H9 (cell line): Measurements from ENCODE around the gene NFIX. TPM values are rescaled to one million over a fixed set of nuclear protein-coding genes. Genes with fewer than 3 reads are reported as not detected.

ENCODE experiments used
- DNase-seq: peaks from one replicate; pipeline ENCODE4 v3.0.0-alpha.2; 2017
- H2AFZ ChIP-seq: one replicate; pipeline ENCODE4 v1.6.1; 2013; ENCODE audit warnings: mild to moderate bottlenecking, low read length, control low read depth, moderate library complexity
- H2AK5ac ChIP-seq: 2 replicates; pipeline ENCODE4 v1.6.1; 2013; ENCODE audit warnings: low read length, control low read depth, mixed read lengths; ENCODE audit not compliant: insufficient read length
- H2BK120ac ChIP-seq: one replicate; pipeline ENCODE4 v1.6.1; 2013; ENCODE audit warnings: low read depth, mild to moderate bottlenecking, low read length, control low read depth, inconsistent platforms; ENCODE audit not compliant: poor library complexity, severe bottlenecking
- H2BK12ac ChIP-seq: 2 replicates; pipeline ENCODE4 v1.6.1; 2013; ENCODE audit warnings: low read length, control low read depth, mixed read lengths, low read depth; ENCODE audit not compliant: insufficient read length
- H2BK15ac ChIP-seq: 2 replicates; pipeline ENCODE4 v1.6.1; 2013; ENCODE audit warnings: low read depth, low read length, control low read depth
- H2BK20ac ChIP-seq: one replicate; pipeline ENCODE4 v1.6.1; 2013; ENCODE audit warnings: low read depth, mild to moderate bottlenecking, low read length, control low read depth, inconsistent platforms; ENCODE audit not compliant: poor library complexity, severe bottlenecking
- H2BK5ac ChIP-seq: 2 replicates; pipeline ENCODE4 v1.6.1; 2013; ENCODE audit warnings: low read length, control low read depth, mixed read lengths; ENCODE audit not compliant: insufficient read length
- H3K14ac ChIP-seq: 2 replicates; pipeline ENCODE4 v1.6.1; 2013; ENCODE audit warnings: low read length, control low read depth; ENCODE audit not compliant: insufficient read depth
- H3K18ac ChIP-seq: 2 replicates; pipeline ENCODE4 v1.6.1; 2013; ENCODE audit warnings: low read depth, mild to moderate bottlenecking, mixed read lengths, low read length, control low read depth; ENCODE audit not compliant: insufficient read length
- H3K23ac ChIP-seq: 2 replicates; pipeline ENCODE4 v1.6.1; 2013; ENCODE audit warnings: low read length, control low read depth, mixed read lengths, low read depth; ENCODE audit not compliant: insufficient read length
- H3K23me2 ChIP-seq: 2 replicates; pipeline ENCODE4 v1.6.1; 2013; ENCODE audit warnings: low read depth, mild to moderate bottlenecking, mixed read lengths, low read length, control low read depth; ENCODE audit not compliant: insufficient read length, poor library complexity, severe bottlenecking
- H3K27ac ChIP-seq: 2 replicates; pipeline ENCODE4 v1.5.1; 2013; ENCODE audit warnings: low read length, control low read depth, mixed read lengths, low read depth; ENCODE audit not compliant: insufficient read length
- H3K27me3 ChIP-seq: 2 replicates; pipeline ENCODE4 v1.6.1; 2013; ENCODE audit warnings: low read length, control low read depth, inconsistent platforms; ENCODE audit not compliant: insufficient read depth
- H3K4ac ChIP-seq: 2 replicates; pipeline ENCODE4 v1.6.1; 2013; ENCODE audit warnings: low read depth, mild to moderate bottlenecking, control low read depth, inconsistent platforms, low read length, moderate library complexity
- H3K4me1 ChIP-seq: 2 replicates; pipeline ENCODE4 v1.6.1; 2013; ENCODE audit warnings: low read length, control low read depth, inconsistent platforms; ENCODE audit not compliant: insufficient read depth
- H3K4me2 ChIP-seq: 2 replicates; pipeline ENCODE4 v1.6.1; 2013; ENCODE audit warnings: low read length, control low read depth, mixed read lengths; ENCODE audit not compliant: insufficient read length, insufficient read depth
- H3K56ac ChIP-seq: 2 replicates; pipeline ENCODE4 v1.6.1; 2013; ENCODE audit warnings: low read depth, mild to moderate bottlenecking, mixed read lengths, low read length, control low read depth; ENCODE audit not compliant: insufficient read length
- H3K79me1 ChIP-seq: 2 replicates; pipeline ENCODE4 v1.6.1; 2013; ENCODE audit warnings: low read depth, mild to moderate bottlenecking, moderate library complexity, low read length, control low read depth, inconsistent platforms; ENCODE audit not compliant: insufficient read depth, poor library complexity, severe bottlenecking
- H3K79me2 ChIP-seq: 2 replicates; pipeline ENCODE4 v1.6.1; 2013; ENCODE audit warnings: low read length, control low read depth, inconsistent platforms; ENCODE audit not compliant: insufficient read depth
- H3K9ac ChIP-seq: 2 replicates; pipeline ENCODE4 v1.6.1; 2013; ENCODE audit warnings: low read length, control low read depth, mixed read lengths; ENCODE audit not compliant: insufficient read length; ENCODE audit errors: extremely low read depth
- H3K9me3 ChIP-seq: one replicate; pipeline ENCODE4 v1.6.1; 2013; ENCODE audit warnings: low read depth, low read length, inconsistent platforms; ENCODE audit not compliant: control insufficient read depth
- H3T11ph ChIP-seq: one replicate; pipeline ENCODE4 v1.6.1; 2013; ENCODE audit warnings: mild to moderate bottlenecking, low read length, control low read depth, inconsistent platforms
- H4K20me1 ChIP-seq: one replicate; pipeline ENCODE4 v1.6.1; 2013; ENCODE audit not compliant: control insufficient read depth, insufficient read length, insufficient read depth
- H4K5ac ChIP-seq: 2 replicates; pipeline ENCODE4 v1.6.1; 2013; ENCODE audit warnings: low read depth, mild to moderate bottlenecking, mixed read lengths, low read length, control low read depth; ENCODE audit not compliant: insufficient read length
- H4K8ac ChIP-seq: replicated peaks from 2 replicates; pipeline ENCODE4 v1.6.1; 2013; ENCODE audit warnings: low read length, control low read depth, mixed read lengths, low read depth; ENCODE audit not compliant: insufficient read length
- H4K91ac ChIP-seq: 2 replicates; pipeline ENCODE4 v1.6.1; 2013; ENCODE audit warnings: low read depth, mild to moderate bottlenecking, moderate library complexity, mixed read lengths, low read length, control low read depth; ENCODE audit not compliant: insufficient read length
- H3K27ac Mint-ChIP-seq, 3 experiments: 2 replicates in 2 of 3; 3 replicates in 1 of 3; pipeline ENCODE4 v1.8.0; 2020 to 2021; ENCODE audit warnings: mixed read lengths in 3 of 3, mild to moderate bottlenecking in 1 of 3, moderate library complexity in 1 of 3
- H3K27me3 Mint-ChIP-seq: 2 replicates; pipeline ENCODE4 v1.8.0; 2021; ENCODE audit warnings: low read depth, mild to moderate bottlenecking, moderate library complexity, mixed read lengths
- H3K36me3 Mint-ChIP-seq, 3 experiments: 2 replicates in 2 of 3; 3 replicates in 1 of 3; pipeline ENCODE4 v1.8.0; 2020 to 2021; ENCODE audit warnings: low read depth in 3 of 3, mixed read lengths in 3 of 3; ENCODE audit not compliant: insufficient read depth in 1 of 3
- H3K4me1 Mint-ChIP-seq, 2 experiments: 2 replicates each; pipeline ENCODE4 v1.8.0; 2020; ENCODE audit warnings: mixed read lengths in 2 of 2
- H3K4me3 Mint-ChIP-seq, 2 experiments: 2 replicates in 1 of 2; 3 replicates in 1 of 2; pipeline ENCODE4 v1.8.0; 2020 to 2021; ENCODE audit warnings: mild to moderate bottlenecking in 2 of 2, mixed read lengths in 2 of 2, moderate library complexity in 1 of 2
- H3K9me3 Mint-ChIP-seq, 2 experiments: 2 replicates in 1 of 2; 3 replicates in 1 of 2; pipeline ENCODE4 v1.8.0; 2020; ENCODE audit warnings: mild to moderate bottlenecking in 2 of 2, mixed read lengths in 2 of 2, moderate library complexity in 1 of 2
- CTCF ChIP-seq: fragments of 200-600 bp; sonication (generic); conservative IDR thresholded peaks from 3 replicates; pipeline ENCODE4 v1.8.0; 2021; ENCODE audit warnings: antibody characterized with exemption, mild to moderate bottlenecking
- WGBS: extraction: QIAGEN DNeasy Blood & Tissue Kit; methylation state at CpG from one replicate; pipeline ENCODE4 v1.1.7; 2013; ENCODE audit warnings: missing lambda C conversion rate, low lambda C conversion rate, mixed read lengths; ENCODE audit not compliant: insufficient read length; ENCODE audit errors: extremely low coverage; 5-methylcytosine and 5-hydroxymethylcytosine counted together
- total RNA-seq: library from RNA; stranded (reverse); gene quantifications from 2 replicates; pipeline ENCODE4 v1.2.1, GENCODE V29; 2021

NFIX gene
- total RNA-seq, 1 experiment from 2014 or later, result 0.31 TPM

GRCh38 chr19:12946731-12947496, 48.4 kb upstream of the NFIX start:
- Histone ChIP-seq H2AK5ac (no peak overlapping the region), H4K91ac (no peak overlapping the region), H2BK15ac (no peak overlapping the region), H3K4me2 (peak overlapping the region; percentile 96), H3K27me3 (no peaks in the 10 kb centered on the region), H3T11ph (no peak overlapping the region), H3K23me2 (no peaks in the 10 kb centered on the region), H2AFZ (no peak overlapping the region), H3K79me1 (no peaks in the 10 kb centered on the region), H3K9me3 (no peaks in the 10 kb centered on the region), H3K9ac (peak overlapping the region; percentile 97), H3K27ac (peak overlapping the region; percentile 42), H4K8ac (no peak overlapping the region), H4K5ac (no peak overlapping the region), H3K23ac (no peak overlapping the region), H3K56ac (no peak overlapping the region), H2BK12ac (no peak overlapping the region), H3K79me2 (no peaks in the 10 kb centered on the region; the same call in 1 of the 2 replicates), H3K4ac (no peak overlapping the region), H4K20me1 (no peaks in the 10 kb centered on the region), H3K4me1 (no peaks in the 10 kb centered on the region), H2BK20ac (no peak overlapping the region), H3K18ac (no peak overlapping the region), H2BK120ac (no peak overlapping the region), H3K14ac (no peak overlapping the region), H2BK5ac (no peak overlapping the region)
- no peak for TF ChIP-seq CTCF
- Mint-ChIP-seq H3K4me3 (peak overlapping the region; percentile 79 to 90), H3K27me3 (no peaks in the 10 kb centered on the region), H3K36me3 (peaks cover 56 to 83% (median 75%) of the 10 kb centered on the region in 3 experiments), H3K9me3 (0 out of 5 replicates have a peak, but pooled peaks cover 0 to 3% of the 10 kb centered on the region in 2 experiments), H3K4me1 (peaks cover 10 to 22% of the 10 kb centered on the region in 2 experiments), H3K27ac (peak overlapping the region; percentile 81 to 98 (median 93); a peak in 6 of 7 replicates)
- no peak for DNase-seq
- no CpG with 5 or more reads among the region's 14 CpGs for WGBS
